NCI-H1092 (cell line): ENCODE measurements around the gene POU2F1.
A peak's percentile ranks its signal among the peaks of the same experiment; 100 is the strongest.

ENCODE experiments used
- DNase-seq: peaks from one replicate; lab custom pipeline; 2025; lab: John Stamatoyannopoulos, UW

Gene POU2F1

DNA sequence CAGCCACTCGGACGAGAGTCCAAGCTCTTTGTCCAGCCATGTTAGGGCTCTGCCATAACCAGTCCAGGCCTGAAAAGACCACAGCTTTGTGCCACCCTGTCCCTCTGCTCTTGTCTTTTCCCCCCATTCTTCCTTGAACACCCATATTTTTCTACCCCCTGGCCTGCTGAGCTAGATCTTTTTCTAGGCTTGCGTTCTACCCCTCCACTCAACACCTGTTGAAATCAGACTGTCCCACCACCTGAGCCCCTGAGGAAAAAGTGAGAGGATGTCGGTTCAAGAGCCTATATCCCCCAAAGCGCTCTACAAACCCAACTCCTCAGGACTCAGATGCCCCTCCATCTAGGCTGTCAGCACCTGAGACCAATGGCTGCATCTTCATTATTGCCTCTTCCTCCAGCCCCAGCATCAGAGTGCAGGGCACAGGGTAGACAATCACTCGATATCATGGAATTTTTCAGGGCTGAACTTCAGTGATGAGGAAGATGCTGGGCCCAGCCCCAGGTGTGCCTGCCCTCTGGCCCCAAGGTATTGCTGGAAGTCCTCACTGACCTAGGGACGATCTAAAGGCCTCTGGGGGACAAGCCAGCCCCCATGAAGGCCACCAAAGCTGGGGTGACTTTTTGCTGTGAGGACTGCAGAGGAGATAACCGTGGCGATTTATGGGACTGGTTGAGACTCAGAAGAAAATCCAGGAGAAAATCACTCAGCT is 222.3 kb downstream of the POU2F1 start:
- no peak for DNase-seq

DNA sequence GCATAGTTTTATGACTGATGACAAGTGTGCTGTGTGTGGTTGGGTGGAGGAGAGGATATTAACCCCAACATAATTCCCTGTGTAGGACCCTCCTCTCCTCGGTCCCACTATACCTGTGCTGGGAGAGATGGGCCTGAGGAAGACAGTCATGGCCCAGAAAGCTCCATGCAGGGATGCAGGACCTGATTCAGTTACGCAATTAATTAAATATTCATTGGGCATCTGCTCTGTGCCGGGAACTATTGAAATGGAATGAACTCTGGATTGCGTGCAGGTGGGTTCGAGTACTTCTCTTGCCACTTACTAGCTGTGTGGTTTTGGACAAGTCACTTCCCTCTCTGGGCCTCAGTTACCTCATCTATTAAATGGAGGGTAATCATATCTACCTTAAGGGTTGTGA is 223.1 kb downstream of the POU2F1 start:
- no peak for DNase-seq

DNA sequence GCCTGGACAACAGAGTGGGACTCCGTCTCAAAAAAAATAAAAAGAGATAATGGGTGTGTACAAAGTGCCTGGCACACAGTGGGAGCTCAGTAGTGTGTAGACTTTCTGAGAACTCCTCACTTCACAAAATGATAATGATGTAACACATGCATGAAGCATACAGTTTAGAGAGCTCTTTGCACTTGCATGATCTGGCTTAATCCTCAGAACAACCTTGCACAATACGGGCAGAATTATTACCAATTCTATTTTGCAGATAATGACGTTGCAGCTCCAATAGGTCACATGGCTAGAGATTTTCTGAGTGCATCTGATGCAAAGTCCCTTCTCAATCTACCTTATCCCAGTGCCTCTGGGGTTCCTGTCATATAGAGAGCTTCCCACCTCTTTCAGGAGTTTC is 226.3 kb downstream of the POU2F1 start:
- DNase-seq = no peak

DNA sequence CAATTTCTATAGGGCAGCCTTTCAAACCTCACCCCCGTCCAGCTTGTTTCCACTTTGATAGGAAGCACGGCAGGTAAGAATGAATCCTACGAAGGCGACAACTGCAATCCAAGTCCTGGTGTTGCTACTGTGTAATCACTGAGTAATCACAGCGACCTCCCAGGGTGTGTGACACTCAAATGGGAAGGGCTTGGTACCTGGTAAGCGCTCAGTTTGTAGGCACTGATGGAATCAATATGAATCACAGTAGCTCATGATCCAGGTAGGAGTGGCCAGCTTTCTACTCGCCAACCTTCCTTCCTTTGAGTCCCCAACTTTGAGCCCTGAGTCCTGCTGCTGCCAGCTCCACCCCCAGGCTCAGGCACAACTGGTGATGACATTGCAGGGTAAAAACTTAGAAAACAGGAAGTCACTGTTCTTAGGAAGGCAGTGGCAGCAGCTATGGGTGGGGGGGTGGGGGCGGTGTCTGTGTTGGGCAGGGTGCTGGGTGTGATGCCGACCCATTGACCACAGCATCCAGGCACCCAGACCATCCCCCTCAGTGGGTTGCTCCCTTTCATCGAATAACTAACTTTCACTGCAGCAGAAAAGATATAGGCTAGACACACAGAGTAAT is 226.9 kb downstream of the POU2F1 start:
- DNase-seq = no peak

DNA sequence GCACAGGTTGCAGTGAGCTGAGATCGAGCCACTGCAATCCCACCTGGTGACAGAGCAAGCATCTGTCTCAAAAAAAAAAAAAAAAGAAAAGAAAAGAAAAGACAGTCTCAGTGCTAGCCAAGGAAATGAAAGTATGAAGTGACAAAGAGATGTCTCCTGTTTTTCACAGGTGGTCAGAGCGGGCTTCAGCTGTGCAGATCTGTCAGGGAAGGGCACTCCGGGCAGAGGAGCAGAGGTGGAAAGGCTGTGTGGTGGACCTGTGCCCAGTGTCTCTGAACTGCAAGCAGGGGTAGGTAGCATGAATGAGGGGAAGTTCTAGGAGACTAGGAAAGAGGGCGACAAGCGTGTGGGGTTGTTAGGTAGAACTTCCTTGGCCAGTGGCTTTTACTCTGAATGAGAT is 230.2 kb downstream of the POU2F1 start:
- DNase-seq = no peak

DNA sequence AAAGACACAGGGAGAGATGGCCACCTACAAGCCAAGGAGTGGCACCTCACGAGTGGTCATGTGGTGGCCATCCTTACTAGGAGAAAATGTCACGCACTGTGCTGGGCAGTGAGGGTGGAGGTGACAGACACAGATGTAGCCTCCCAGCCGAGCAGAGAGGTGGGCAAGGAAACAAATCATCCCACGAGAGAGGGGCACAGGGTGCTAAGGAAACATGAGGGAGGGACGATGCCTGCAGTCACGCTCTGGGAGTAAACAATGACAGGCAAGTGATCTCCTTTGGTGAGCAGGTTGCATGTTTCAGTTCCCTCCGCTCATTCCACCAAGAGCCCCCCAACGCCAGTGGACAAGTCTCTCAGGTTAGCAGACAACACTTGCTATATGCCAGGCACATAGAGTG is 231.8 kb downstream of the POU2F1 start:
- DNase-seq = no peak

DNA sequence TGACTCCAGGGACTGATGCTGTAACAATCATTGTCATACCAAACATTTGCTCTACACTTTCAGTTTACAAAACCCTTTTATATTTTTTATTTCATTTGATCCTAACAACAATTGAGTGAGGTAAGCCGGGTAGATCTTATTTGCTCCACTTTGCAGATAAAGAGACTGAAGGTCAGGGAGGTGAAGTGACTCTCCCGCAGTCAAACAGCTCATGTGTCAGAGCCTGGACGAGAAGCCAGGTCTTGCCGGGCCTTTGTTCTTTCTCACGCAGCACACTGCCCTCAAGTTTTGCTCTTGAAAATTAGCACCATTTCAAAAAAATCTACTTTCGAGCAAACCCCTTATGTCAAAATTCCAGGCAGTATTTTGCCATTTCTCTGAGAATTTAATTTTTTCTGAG is 232.4 kb downstream of the POU2F1 start:
- DNase-seq = no peak

DNA sequence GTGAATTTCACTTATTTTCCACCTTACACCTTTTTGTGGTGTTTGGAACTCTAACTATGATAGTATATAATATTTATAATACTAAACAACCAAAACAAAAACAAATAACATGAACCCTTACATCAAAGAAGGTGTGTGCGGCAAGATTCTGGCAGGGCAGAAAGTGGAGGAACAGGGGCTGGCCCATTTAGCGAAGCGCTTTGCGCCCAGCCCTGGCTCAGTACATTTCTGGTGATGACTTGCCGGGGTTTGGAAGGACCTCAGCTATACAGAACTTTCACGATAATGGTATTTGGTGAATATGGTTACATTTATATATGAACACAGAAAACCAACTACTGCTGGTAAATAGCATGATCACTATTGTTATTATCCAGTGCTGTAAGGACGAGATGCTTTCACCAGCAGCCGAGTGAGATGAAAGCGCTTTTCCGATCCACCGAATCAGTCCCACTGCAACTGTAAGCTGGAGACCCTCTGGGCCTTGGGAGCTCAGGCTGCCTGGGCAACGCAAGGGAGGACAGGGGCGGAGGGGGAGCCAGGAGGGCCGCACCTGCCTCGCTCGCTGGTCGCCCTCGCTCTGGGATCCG is 233.7 kb downstream of the POU2F1 start:
- DNase-seq = no peak

DNA sequence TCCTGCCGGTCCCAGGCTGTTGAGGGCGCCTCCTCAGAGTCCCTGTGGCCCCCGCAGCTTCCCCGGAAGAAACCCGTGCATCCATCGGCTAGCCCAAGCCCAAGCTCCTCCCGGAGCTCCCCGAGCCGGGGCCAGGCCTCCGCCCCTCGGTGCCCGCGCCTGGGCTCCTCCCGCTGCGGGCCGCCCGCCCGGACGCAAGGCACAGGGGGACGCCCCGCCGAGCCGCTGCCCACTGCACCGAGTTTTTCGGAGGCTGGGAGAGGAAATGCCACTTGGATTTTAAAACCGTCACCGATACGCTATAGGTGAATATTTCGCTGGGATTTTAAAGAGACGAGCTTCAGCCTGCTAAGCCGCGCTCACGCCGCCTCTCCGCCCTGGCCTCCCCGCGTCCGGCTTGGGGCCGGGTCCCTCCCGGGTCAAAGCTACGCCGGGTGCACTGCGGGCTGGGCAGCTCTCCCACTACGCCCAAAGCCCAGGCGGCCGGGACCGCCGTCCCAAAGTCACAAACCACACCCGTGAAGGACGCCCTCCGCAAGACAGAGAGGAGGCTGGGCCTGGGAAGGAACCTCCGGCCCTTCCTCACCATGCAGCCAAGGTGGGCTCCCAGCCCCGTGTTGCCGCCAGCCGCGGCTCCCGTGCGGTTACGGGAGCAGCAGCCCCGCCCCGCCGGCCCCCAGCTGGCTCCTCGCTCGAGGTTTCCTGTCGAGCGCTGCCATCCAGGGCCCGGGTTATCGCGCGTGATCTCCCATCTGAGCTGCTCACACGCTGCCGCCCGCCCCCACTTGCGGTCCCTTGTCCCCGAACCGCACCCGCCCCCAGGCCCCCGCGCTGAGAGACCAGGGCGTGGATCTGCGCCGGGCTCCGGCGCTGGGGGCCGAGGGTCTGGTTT is 234.5 kb downstream of the POU2F1 start:
- peak; percentile 50 for DNase-seq

DNA sequence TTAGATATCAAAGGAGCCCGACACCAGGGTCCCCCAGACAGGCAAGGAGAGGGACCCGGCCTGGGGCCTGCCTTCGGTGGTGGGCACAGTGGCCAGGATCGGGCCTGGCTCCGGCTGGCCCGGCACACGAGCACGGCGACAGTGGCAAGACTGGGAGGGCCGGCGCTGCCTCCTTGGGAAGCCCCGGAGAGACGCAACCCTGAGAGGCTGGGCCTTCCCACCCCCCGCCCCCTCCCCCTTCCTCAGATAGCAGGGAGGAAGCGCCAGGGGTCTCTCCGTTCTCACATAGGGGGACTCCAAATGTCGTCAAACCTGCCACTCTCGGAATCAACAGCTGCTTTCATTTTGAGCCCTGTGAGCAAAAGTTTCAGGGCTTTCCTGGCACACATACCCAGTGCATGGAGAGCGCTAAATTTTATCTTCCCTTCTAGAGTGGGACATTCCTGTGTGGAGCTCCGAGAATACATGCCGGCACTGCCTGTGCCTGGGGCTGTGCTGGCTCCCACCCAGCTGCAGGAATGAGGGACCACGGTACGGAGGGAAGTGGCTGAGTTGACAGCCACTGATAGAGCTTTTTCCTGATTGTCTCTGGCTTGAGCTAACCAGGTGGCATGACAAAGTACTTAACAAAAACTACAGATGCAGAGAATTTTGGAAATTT is 235.2 kb downstream of the POU2F1 start:
- no peak for DNase-seq

DNA sequence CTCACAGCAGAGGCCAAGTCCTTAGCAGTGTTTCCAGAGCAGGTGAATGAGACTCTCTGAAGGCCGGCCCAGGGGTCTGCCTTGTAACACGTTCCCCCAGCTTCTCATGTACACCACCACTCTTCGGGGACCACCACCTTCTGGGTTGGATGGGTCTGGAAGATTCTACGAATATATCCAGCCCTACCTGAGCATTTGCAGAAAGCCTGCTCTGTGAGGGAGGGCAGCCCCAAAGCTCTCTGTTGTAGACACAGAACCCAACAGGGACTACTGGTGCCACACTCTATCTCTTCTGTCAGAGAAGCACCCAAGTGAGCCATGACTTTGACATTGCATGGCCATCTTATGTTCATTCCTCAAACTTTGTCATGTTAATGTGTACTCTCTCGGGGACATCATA is 235.8 kb downstream of the POU2F1 start:
- no peak for DNase-seq

DNA sequence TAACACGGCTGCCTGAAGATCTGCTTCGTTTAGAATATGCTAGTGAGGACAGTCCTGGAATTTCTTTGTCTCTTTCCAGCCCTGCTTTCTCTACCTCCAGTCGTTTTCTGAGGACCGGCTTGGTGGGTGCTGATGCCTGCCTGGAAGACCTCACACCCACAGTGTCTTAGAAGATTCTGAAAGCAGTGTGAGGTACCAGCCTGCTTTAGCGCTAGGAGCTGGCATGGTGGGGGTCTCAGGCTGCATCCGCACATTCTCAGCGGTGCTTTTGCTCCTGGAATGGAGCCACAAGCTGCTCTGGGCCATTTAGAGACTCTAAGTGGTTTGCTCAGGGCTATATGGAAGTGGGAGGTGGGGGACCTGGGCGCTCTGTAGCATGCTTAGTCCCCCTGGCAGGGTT is 236.2 kb downstream of the POU2F1 start:
- DNase-seq = no peak

DNA sequence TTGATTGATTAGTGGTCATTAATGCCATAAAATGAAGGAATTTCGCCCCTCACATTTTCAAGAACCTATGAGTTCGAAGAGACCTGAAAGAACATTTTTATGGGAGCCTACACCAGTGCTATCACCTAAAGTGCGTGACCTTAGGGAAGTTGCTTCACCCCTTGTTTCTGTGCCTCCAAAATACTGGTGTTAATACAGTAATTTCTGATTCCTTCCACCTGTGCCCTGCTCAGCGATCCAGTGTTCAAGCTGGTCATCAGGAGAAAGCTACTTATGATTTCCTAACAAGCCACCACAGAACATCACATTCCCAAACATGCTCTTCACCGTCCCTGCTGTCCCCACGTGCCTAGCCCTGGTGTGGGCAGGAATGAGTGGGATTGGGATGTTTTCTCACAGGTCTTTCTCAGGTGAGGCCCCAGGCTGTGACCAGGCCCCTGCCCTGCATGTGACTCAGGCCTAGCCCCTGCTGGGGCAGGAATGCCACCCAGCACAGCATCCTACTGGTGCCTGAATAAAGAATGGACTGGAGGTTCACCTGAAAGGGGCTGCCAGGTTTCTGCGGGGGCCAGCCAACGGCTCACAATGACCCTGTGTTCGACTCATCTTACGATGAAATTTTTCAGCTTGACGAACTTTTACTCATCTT is 237.4 kb downstream of the POU2F1 start:
- DNase-seq = no peak

DNA sequence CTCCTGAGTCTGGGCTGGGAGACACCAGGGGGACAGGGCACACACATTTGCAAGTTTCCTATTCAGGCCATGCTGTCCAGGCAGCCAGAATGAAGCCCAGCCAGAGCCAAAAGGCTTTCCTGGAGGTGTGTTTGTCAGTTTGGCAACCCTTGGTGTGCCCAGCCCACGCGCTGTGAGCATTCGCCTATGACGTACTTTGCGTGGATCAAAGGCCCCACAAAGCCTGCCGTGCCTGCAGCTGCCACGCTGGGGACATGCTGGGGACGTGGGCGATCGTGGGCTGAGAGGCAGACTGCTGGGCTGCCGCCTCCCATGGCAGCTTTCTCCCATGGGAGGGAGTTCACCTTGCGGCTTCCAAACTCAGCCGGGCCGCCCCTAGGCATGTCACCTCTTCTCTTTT is 240.2 kb downstream of the POU2F1 start:
- DNase-seq = no peak

DNA sequence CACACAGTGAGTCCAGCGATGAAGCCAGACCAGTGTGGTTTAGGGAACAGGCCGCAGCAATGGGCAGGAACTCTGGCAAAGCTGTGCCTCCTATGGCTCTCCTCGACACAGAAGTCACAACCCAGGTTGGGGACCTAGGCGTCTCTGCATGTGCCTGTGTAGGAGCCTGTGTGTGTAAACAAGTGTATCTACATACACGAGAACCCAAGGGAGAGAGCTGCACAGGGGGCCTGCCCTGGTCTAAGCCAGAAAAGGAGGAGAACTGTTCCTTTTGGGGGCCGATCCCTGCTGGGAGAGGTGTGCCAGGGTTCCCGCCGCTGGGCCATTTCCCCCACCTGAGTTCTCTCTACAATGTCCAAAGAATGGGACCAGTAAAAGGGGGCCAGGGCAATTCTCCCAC is 241.7 kb downstream of the POU2F1 start:
- DNase-seq = no peak

DNA sequence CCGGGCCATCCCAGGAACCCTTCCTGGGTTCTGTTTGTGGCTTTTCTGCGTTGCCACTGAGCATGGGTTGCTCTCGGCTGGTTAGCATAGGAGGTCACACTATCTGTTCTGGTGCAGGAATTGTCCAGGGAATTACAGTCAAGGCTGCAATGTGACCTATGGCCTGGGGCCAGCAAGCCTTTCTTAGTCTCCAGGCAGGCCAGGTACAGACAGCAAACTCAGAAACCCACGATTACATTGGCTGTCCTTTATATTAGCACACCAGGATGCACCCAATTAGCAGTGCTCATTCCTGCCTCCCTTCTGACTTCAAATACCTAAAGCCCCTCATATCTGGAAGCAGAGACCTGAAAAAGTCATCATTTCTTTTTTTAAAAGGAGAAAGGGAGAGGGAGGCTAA is 242.4 kb downstream of the POU2F1 start:
- DNase-seq = no peak

DNA sequence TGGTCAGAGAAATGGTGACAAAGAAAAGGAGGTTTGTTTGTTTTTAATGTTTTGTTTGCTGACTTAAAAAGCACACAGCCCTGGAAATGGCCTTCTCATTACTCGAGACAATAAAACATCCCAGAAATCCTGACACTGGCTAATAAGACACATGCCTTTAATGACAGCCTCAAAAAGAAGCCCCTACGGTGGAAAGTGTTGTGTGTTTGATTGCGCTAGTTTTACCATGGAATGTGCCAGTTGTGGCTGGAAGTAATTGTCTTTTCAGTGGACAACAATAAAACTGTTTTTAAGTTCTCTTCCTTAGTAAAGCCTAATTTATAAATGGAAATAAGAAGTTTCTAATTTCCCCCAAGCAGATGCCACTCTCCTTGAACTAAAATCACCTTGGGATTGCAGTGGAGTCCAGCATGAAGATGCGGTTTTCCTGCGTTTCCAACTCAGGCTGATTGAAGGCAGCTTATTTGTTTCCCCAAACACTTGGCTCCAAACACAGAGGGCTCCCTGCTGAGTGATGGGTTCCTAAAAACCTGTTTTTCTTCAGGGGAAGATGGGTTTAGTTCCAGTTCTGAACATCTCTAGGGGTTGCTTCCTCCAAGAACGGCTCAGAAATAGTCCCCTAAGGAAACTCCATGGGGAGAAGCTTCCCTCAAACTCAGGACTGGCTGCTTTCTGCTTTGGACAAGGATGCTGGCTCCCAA is 243.3 kb downstream of the POU2F1 start:
- no peak for DNase-seq

DNA sequence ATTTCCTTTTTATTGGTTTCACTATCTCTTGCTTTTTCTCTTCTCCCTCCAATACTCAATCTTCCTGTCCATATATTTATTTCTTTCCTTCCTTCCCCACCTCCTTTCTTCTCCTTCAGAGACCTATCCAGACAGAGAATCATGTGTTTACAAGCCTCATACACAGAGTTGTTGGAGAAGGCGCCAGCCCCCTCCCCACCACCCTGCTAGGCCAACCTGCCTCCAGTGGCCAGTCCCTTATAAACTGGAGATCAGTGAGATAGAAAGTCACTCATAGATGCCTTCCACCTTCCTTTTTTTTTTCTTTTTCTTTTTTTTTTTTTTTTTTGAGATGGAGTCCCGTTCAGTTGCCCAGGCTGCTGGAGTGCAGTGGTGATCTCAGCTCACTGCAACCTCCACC is 244.3 kb downstream of the POU2F1 start:
- no peak for DNase-seq

DNA sequence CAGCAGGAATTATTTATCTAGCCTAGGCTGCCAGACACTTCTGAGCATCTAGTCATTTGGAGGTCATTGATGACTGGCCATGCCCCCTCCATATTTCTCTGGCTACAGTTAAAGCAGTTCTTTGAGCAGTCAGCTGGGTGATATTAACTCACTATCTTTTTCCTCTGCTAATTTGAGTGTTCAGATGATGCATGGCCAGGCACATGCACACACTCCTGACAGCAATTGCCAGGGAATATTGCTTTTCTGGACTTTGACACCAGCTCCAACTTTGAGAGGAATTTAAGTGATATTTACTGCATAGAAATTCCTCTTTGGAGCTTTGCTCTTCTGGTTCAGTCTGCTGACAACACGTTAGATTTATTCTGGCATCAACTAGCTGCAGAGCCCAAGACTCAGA is 245.1 kb downstream of the POU2F1 start:
- DNase-seq = no peak

DNA sequence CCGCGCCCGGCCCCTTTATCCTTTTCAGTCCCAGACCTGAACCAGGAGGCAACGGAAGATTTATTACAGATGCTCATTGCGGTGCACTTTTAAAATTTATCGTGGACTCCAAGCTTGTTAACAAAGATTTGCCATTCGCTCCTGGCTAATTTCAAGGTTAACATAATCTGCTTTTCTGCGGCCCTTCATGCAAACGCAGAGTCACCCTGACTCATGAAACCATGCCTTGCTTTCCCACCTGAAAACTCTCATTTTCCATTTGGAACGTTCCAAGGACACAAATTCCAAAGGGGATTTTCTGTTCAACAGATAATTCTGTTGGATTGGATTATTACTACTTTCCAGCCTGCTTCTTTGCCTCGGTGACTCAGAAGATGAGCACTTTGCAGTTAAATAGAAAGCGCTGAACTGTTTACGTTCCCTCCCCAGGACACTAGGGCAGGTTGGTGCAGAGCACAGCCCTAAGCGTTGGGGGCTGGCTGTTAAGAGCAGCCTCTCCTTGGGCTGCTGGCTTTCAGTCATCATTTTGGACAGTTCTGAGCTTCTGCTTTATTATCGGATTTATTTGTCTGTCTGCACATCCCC is 246.5 kb downstream of the POU2F1 start:
- no peak for DNase-seq

DNA sequence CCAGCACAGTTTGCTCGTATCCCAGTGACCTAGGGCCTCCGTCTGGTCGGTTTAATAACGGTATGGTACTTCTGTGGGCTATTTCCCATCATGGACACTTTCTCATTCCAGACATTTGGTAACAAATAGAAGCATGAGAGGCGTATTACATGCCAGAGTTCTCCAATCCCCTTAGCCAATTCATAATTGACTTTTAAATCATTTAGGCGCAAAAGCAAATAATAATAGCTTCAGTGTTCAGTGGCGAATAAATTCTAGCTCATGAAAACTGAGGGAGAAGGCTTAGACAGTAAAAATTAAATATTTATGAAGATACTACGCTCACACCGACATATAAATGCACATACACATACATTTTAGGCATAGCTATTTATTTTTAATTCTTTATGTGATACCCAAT is 247.1 kb downstream of the POU2F1 start:
- no peak for DNase-seq
